GM19023 (cell line): ENCODE measurements around the gene HOXD12.

ENCODE experiments used
- ATAC-seq: cut with Tn5 transposase; IDR thresholded peaks from one replicate; pipeline ENCODE4 v1.9.1; 2021; ENCODE audit warnings: mild to moderate bottlenecking, moderate library complexity; ENCODE audit not compliant: unreplicated experiment

The HOXD12 gene

DNA sequence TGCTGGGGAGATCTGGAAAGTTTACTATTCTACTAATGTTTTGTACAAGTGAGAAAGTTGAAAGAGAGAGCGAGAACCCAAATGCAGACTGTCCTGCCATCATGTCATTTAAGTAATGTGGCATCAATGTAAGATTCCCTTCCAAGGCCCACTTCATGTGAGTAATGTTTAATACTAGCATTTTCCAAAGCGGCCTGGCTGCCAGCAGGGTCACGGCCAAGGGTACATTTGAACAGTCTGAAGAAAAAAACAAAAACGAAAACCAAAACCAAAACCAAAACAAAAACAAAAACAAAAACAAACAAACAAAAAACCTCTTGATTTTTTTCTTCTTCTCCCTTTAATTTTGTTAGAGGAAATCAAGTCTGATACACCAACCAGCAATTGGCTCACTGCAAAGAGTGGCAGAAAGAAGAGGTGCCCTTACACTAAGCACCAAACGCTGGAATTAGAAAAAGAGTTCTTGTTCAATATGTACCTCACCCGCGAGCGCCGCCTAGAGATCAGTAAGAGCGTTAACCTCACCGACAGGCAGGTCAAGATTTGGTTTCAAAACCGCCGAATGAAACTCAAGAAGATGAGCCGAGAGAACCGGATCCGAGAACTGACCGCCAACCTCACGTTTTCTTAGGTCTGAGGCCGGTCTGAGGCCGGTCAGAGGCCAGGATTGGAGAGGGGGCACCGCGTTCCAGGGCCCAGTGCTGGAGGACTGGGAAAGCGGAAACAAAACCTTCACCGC lies 19.2 kb downstream of the HOXD12 start:
- ATAC-seq = no peak

DNA sequence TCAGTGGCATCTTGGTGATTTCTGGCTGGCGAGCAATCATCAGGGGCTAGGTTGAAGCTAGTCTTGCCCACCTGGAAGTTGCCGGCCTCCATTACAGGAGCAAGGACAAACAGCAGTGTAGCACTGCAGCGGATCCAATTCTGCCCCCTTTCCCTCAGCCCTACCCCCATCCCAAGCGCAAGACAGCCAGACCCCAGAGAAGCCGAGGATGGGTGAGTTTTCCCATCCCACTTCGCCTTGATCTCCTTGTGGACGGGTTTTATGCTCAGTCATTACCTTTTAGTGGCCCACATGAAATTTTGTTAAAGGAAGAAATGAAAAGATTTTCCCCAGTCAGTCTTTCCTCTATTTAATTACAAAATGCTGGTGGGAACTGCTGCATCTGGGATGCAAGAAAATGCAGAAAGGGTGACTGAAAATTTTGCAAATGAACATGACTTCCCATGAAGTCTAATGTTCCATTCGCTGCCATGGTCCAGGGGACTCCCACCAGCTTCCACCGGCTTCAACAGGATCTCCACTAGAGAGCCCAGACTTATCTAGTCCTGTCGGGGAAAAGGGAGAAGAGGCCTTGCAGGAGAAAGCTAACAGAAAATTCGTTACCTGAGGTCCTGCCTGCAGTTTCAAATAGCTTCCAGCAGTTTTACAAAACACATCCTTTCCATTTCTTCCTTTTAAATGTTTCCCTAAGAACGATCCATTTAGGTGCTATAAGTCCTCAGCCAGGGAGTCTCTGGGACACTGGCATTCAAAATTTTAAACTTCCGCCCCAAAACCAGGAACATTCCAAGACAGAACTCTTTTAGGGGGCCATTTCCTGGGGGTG lies 21.0 kb downstream of the HOXD12 start:
- no peak for ATAC-seq

DNA sequence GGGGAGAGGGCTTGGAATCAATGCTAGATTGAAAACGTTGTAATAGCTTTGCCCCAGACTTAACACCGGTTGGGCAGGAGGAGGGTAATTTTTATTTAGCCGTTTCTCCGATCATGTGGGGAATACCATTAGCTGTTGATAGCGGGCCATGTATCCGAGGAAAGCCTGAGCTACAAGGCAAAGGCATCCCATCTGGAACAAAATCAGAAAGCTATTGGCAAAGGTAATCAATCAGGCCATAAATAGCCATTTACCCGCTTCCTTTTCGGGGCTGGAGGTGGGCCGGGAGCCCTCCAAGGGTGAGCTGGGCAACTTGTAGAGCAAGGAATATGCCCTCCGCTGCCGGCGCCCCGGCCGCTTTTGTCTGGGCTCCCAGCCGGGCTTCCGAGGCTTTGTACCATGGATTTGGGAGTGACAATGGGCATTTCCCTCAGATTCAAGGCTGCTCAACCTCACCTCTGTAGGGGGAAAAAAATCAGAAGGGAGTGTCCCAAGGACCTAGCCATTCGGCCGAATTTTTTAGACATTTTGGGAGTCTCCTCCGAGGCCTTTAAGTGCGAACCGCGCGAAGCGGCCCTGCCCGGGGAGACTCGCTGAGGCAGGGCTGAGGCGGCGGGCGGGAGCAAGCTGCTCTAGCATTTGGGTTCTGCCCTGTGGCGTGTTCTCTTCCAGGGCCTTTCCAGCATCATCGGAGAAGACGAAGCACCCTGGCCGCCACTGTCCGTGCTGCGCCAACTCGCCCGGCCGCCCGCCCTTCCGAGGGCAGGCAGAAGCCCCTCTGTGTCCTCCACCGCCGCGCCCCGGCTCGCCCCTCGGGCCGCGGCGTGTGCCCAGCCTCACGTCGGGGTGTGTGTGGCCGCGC lies 21.8 kb downstream of the HOXD12 start:
- ATAC-seq = no peak

DNA sequence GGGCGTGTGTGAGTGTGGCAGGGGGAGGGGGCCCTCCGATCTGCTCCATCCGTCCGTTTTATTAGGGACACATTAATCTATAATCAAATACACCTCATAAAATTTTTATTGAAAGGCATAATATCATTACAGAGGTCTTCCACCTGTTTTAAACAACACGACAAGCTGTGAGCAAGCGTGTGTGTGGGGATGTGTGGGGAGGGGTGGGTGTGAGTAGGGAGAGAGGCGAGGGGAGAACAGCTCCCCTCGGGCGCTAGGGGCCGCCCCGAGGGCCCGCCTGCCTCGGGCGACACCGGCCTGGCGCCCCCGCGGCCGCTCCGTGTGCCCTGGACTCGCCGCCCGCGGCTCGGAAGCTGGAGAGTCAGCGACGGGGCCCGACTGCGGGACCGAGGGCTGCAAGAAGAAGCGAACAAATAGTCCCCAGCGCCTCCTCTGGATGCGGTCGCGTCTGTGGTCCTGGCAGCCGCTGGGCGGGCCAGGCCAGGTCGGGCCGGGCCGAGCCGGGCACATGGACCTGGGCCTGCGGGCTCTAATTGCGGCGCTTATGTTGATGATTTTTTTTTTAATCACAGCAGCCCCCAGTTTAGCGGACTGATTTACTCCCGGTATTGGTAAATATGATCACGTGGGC lies 22.6 kb downstream of the HOXD12 start:
- no peak for ATAC-seq

DNA sequence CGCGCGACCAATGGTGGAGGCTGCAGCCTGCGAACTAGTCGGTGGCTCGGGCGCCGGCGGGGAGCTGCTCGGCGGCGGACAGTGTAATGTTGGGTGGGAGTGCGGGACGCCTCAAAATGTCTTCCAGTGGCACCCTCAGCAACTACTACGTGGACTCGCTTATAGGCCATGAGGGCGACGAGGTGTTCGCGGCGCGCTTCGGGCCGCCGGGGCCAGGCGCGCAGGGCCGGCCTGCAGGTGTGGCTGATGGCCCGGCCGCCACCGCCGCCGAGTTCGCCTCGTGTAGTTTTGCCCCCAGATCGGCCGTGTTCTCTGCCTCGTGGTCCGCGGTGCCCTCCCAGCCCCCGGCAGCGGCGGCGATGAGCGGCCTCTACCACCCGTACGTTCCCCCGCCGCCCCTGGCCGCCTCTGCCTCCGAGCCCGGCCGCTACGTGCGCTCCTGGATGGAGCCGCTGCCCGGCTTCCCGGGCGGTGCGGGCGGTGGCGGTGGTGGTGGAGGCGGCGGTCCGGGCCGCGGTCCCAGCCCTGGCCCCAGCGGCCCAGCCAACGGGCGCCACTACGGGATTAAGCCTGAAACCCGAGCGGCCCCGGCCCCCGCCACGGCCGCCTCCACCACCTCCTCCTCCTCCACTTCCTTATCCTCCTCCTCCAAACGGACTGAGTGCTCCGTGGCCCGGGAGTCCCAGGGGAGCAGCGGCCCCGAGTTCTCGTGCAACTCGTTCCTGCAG lies 23.3 kb downstream of the HOXD12 start, which contains the start of gene HOXD9:
Gene HOXD9, plus strand, starts transcription at position 37 of the 728 bp plus-strand sequence. Its CDS starts 50 bp downstream, at position 87.
- ATAC-seq = no peak

DNA sequence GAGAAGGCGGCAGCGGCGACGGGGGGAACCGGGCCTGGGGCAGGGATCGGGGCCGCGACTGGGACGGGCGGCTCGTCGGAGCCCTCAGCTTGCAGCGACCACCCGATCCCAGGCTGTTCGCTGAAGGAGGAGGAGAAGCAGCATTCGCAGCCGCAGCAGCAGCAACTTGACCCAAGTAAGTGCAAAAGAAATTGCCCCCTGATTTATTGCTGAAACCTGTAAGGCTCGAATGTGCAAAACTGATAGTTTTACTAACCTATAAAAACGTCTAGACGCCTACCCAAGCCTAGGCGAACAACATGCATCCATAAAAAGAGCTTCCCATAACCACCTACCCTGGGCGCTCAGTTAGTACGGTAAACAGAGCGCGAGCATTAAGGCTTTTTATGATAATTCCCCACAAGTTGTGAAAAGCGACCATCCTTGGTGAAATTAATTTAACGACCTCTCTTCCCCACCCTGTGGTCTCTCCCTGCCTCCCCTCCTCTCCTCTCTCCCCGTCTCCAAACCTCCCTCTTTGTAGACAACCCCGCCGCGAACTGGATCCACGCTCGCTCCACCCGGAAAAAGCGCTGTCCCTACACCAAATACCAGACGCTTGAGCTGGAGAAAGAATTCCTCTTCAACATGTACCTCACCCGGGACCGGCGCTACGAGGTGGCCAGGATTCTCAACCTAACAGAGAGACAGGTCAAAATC lies 24.0 kb downstream of the HOXD12 start:
- no peak for ATAC-seq

DNA sequence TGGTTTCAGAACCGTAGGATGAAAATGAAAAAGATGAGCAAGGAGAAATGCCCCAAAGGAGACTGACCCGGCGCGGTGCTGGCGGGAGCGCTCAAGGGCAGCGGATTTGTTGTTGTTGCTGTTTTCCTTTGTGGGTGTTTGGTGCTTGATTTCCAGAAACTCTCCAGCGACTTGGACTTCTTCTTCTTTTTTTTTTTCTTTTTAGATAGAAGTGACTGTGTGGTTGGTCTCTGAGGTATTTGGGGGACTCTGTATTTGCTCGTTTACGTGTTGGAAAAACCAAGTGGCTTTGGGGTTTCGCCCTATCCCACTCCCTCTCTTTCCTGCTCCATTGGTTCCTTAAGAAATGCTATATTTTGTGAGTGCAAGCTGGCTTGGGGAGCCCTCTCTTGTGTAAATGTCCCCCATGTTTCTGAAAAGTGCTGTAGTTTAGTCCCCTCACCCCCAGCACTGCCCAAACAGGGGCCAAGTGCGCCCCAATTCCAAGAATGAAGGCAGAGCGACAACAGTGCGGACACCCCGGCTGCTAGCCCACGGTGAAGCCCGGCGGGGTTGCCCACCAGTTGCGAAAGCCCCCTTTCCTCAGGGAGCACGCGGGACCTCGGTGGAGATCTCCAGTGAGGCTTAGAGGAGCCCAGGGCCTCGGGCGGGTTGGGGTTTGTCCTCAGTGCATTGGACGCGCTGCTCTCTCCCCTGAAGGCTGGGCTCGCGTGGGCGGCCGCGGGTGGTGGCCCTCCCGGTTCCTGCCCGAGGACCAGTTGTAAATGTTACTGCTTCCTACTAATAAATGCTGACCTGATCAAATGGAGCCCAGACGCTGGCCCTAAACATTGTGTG lies 24.7 kb downstream of the HOXD12 start:
- ATAC-seq = no peak

DNA sequence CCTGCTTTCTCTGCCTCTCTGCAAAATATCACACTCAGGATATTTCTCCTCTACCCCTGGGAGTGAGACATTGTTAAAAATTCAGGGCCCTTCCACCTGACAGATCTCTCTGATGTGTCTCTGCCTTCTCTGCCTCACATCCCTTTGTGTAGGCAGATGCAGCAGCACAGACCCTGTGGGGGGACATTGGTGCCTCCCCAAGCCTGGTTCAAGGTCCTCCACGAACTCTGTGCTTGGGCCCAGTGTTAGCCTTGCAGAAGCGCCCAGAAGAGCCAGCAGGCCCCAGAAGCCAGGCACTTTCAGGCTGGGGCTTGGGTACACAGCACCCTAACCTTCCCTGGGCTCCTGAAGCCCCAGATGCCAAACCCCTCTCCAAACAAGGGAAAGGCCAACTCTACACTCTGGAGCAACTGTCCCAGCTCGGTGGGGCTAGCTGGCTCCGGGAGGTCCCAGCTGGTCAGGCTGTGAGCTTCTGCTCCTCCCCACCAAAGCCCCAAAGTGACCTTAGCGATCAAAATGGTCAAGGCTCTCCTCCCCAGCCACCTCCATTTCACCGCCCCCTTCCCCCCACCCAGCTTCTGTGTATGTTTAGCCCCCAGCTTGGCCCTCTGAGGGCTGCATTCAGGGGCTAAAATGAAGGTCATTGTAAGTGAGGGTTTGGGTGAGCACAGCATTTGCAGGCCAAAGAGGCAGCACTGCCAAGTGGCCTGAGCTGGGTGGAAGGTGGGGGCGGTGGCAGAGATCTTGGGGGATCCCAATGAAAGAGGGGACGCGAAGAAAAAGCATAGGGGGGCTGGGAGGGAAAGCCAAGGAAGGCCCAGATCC lies 25.6 kb downstream of the HOXD12 start:
- ATAC-seq = no peak

DNA sequence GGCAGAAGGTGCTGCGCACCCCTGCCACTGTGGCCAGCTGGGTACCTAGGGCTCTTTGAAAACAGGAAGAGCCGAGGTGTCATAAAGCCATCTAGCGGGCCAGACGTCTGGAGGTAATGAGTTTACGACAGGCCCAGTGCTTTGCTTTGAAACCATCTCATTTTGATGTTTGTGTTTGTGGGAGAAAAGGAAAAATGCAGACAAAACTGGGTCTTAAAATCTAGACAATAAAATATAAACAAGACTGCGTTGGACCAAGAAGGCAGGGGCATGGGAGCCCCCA lies 26.1 kb downstream of the HOXD12 start:
- ATAC-seq = no peak

DNA sequence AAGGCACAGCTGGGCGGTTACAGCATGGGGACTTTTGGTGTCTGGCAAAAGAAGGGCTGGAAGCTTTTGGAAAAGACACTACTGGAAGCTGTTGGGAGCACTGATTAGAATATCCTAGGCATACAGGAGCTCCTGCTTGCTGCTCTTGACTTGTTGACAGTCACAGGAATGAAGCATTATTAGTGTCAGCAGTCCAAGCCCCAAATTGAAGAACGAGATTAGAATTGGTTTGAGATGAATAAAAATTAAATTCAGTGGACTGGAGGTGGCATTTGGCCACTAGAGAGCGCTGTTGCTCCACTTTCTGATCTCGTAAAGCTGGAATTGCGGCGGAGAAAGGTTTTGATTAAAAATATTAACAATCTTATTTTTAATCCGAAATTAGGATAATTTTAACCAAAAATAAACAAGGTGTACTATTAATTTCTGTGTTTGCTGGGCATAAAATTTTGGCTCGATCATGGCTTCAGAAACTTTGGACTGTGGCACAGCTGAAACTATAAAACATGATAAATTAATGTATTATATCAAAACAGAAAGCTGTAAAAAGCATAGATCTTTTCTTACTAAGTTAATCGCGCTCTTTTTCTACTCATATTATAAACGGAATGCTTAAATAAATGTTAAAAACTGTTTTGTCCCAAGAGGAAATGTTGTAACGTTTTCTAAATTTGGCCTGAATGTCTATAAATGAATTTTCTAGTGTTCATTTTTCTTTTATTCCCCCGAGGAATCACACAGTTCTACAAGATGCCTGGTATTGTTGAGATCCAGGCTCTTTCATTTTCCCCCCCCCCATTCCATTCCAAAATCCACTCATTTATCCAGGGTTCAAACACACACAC lies 27.6 kb downstream of the HOXD12 start:
- ATAC-seq = no peak

DNA sequence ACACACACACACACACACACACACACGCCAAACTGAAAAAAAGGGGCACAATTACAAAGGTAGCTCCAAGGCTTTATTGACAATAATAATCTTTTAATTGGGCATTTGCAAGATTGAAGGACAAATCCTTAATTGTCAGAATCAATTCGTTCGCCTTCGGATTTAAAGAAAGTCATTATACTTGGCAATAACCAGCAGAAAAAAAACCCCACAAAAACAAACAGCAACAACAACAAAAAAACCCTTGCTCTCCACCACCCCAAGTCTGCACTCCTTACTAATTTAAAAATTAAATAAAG lies 28.1 kb downstream of the HOXD12 start:
- ATAC-seq = no peak

DNA sequence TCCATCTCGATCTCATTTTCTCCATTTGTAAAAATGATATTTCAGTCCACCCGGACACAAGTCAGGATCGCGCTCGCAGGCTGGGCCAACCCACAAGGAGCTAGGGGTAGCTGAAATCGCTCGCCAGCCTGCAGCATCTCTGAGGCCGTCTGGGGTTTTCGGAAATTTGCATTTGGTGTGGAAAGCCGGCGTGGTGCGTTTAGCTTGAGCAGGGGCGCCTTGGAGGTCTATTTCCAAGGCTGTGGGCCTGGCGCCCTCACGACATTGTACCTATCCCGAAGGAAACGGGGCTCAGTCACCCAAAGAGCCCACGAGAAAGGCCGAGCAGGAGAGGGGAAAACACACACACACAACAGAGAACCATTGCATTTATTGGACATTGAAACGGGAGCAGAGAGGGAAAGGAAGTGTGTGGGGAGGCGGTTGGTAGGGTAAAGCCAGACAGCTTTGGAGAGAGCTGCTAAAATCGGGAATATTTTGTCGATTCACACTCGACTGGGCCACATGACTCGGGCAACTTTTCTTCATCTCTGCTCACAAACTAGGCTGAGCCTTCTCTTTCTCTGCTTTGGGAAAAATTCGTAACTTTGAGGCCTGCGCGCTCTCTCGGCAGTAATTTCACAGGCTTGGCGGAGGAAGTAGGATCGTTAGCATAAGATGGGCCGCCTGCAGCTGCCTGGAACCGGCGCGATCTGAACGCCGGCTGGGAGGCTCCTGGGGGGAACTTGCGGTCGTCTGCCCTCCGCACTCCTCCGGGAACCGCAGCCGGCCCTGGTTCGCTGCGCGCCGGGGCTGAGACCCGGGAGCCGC lies 28.8 kb downstream of the HOXD12 start:
- no peak for ATAC-seq

DNA sequence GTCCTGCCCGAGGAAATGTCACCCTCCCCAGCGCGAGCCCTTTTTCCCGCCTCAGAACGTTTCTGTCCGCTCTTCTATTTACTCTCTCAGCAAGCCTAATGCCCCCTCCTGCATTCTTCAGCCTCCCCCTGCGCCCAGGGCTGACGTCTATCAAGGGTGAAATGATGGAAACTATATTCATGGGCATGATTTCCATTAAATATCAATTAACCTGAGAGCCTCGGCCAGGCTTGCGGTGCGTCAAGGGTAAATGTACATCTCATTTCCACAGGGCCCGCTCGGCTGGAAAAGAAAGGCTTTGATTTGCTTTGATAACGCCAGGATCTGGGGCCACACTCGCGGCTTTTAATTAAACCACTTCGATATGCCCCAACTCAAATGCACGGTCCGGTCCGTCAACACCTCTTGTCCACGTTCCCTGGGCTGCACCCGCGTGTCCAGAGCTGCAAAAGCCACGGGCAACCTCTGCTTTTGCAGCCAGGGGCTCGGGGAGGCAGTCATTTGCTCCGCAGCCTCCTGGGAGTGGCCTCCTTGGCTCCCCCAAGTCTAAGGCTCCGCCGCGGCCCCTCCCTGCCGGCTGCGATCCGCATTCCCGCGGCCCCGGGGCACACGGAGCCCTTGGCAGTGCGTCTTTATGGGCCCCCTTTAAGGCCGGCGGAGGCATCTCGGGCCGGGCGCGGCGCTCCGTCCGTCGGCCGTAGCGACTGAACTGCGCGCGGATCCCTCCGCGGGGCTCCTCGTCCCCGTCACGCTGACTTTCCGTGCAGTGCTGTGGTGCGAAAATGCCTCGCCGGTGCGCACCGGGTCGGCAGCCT lies 29.6 kb downstream of the HOXD12 start, which contains the start of gene HOXD8:
Gene HOXD8, plus strand, starts transcription at position 724 of the 815 bp plus-strand sequence. CDS start 662 bp downstream, outside the sequence.
- no peak for ATAC-seq

DNA sequence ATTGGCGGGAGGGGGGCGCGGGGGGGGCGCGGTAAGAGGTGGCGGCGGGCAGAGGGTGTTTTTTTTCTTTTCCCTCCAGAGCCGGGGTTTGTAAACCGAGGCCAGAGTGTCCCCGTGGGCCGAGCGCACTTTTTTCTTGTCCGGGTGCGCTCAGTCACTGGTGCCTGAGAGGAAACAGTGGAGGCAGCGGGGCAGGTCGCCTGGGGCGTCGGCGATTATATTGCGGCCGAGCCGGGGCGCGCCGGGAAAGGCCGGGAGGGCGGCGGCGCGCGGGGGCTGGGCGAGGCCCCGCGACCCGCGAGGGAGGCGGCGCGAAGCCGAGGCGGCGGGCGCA lies 30.2 kb downstream of the HOXD12 start:
- no peak for ATAC-seq

DNA sequence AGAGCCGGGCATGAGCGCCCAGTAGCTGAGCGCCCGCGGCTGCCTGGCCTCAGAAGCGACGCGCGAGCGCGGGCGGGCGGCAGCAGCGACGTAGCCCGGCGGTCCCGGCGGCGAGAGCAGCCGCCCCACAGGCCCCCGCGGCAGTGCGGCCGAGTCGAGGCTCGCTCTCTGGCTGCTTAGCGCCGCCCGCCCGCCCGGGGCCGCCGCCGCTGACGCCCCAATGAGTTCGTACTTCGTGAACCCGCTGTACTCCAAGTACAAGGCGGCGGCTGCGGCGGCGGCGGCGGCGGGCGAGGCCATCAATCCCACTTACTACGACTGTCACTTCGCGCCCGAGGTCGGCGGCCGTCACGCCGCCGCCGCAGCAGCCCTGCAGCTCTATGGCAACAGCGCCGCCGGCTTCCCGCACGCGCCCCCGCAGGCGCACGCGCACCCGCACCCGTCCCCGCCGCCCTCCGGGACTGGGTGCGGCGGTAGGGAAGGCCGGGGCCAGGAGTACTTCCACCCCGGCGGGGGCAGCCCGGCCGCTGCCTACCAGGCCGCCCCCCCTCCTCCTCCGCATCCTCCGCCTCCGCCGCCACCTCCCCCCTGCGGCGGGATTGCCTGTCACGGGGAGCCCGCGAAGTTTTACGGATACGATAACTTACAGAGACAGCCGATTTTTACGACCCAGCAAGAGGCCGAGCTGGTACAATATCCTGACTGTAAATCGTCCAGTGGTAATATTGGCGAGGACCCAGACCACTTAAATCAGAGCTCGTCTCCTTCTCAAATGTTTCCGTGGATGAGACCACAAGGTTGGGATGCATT lies 30.8 kb downstream of the HOXD12 start:
- ATAC-seq = no peak
